K562 (cell line): ENCODE data around the gene ELOVL5. TPM values are rescaled to one million over a fixed set of nuclear protein-coding genes. Genes with fewer than 3 reads are reported as not detected.

Source experiments
- LCOR ChIP-seq: sonication (generic); formaldehyde crosslinking; IDR thresholded peaks from 2 replicates; pipeline ENCODE4 v1.8.0; 2022; ENCODE audit warnings: mild to moderate bottlenecking, missing genetic modification reagents
- NCOA4 ChIP-seq: fragments of 450-650 bp; IDR thresholded peaks from 2 replicates; pipeline ENCODE4 v1.6.1; 2018; ENCODE audit warnings: mild to moderate bottlenecking; ENCODE audit not compliant: partially characterized antibody
- NFRKB ChIP-seq: fragments of 450-650 bp; IDR thresholded peaks from 2 replicates; pipeline ENCODE4 v1.6.1; 2016; ENCODE audit warnings: low read depth
- SRF ChIP-seq, 2 experiments: fragments of 250-450, 450-650 bp in 1 of 2; sonication (Bioruptor Pico) in 1 of 2; sonication (generic) in 1 of 2; formaldehyde crosslinking; IDR thresholded peaks; 2 replicates each; pipeline versions ENCODE4 v1.5.0 to v1.5.1; 2020 to 2022; ENCODE audit warnings: mild to moderate bottlenecking in 1 of 2, missing genetic modification reagents in 1 of 2
- TOE1 ChIP-seq, 2 experiments: fragments of 450-650 bp in 1 of 2; sonication (generic) in 1 of 2; formaldehyde crosslinking in 1 of 2; IDR thresholded peaks; 2 replicates each; pipeline versions ENCODE4 v1.7.1 to v1.8.0; 2016 to 2022; ENCODE audit warnings: borderline replicate concordance in 2 of 2, mild to moderate bottlenecking in 2 of 2, antibody characterized with exemption in 1 of 2, inconsistent platforms in 1 of 2, low read depth in 1 of 2, missing genetic modification reagents in 1 of 2, moderate library complexity in 1 of 2
- ZNF586 ChIP-seq: fragments of 450-650 bp; formaldehyde crosslinking; conservative IDR thresholded peaks from 2 replicates; pipeline ENCODE4 v1.4.0; 2020; ENCODE audit warnings: mild to moderate bottlenecking, moderate library complexity
- ZSCAN32 ChIP-seq: fragments of 450-650 bp; formaldehyde crosslinking; IDR thresholded peaks from 2 replicates; pipeline ENCODE4 v1.4.0; 2020; ENCODE audit warnings: mild to moderate bottlenecking, moderate library complexity
- polyA plus RNA-seq, 8 experiments: library from polyadenylated mRNA; depleted of rRNA in 4 of 8; stranded (reverse) in 5 of 8; unstranded in 3 of 8; fragments of >200 nt; fragmentation: Nextera tagmentation in 2 of 8; fragmentation: Illumina TruSeq in 1 of 8; extraction: Ambion mirVana in 2 of 8; extraction: Trizol in 1 of 8; gene quantifications; 2 replicates each; pipeline versions ENCODE4 v1.2.1 to v1.2.3, GENCODE V29; 2011 to 2014; ENCODE audit warnings: inconsistent platforms in 1 of 8, missing spikeins in 1 of 8
- total RNA-seq, 7 experiments: library from RNA; depleted of rRNA in 6 of 7; stranded (reverse); fragments of >200 nt in 6 of 7; fragmentation: Illumina TruSeq in 2 of 7; extraction: Trizol in 2 of 7; gene quantifications; 2 replicates each; pipeline versions ENCODE4 v1.2.1 to v1.2.3, GENCODE V29; 2011 to 2021; ENCODE audit warnings: low replicate concordance in 1 of 7
- TF ChIP-seq, protein P1 (sequence below), 2 experiments: fragments of 450-650 bp; formaldehyde crosslinking in 1 of 2; IDR thresholded peaks; 2 replicates each; pipeline versions ENCODE4 v1.4.0 to v1.6.1; 2014 to 2020; ENCODE audit warnings: mild to moderate bottlenecking in 2 of 2, borderline replicate concordance in 1 of 2, low read depth in 1 of 2
- TF ChIP-seq, protein P2 (sequence below): fragments of 450-650 bp; IDR thresholded peaks from 2 replicates; pipeline ENCODE4 v1.6.1; 2016; ENCODE audit warnings: low read depth

The ELOVL5 gene
- total and polyA plus RNA-seq, 9 of the 15 experiments (the other 6 are each of a cell fraction or from before 2014, with no cell fraction given) = 70.6 to 245 (median 132) TPM

DNA sequence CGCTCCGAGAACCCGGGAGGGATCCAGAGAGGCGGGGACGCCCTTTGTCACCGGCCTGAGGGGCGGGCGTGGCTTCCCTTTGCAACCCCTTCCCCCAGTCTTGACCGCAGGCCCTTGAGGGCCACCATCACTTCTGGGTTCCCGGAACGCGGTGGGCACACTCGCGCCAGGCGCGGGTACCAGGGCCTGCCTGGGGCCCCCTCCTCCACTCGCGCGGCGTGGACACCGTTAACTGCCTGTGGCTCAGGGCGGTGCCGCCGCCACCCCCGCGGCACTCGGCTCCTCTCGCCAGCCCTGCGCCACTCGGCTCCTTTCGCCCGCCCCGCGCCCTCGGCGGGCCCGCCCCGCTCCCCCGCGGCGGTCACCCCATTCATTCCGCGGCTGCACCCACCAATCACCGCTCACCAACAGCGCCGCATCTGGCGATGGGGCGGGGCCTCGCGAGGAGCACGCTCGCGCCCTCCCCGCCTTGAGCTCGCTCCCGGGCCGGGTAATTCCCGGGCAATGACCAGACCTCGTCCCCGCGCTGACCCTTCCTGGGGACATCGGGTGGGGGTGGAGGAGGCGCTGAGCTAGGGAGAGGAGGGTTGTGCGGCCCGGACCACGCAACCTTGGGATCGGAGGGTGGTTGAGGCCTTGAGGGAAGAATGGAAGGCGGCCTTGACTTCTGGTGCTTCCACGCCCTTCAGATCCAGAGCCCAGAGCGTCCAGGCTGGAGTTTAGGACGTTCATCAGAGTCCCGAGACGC is 10.5 kb upstream of the ELOVL5 start (continued):
- TF ChIP-seq, protein P1, sequence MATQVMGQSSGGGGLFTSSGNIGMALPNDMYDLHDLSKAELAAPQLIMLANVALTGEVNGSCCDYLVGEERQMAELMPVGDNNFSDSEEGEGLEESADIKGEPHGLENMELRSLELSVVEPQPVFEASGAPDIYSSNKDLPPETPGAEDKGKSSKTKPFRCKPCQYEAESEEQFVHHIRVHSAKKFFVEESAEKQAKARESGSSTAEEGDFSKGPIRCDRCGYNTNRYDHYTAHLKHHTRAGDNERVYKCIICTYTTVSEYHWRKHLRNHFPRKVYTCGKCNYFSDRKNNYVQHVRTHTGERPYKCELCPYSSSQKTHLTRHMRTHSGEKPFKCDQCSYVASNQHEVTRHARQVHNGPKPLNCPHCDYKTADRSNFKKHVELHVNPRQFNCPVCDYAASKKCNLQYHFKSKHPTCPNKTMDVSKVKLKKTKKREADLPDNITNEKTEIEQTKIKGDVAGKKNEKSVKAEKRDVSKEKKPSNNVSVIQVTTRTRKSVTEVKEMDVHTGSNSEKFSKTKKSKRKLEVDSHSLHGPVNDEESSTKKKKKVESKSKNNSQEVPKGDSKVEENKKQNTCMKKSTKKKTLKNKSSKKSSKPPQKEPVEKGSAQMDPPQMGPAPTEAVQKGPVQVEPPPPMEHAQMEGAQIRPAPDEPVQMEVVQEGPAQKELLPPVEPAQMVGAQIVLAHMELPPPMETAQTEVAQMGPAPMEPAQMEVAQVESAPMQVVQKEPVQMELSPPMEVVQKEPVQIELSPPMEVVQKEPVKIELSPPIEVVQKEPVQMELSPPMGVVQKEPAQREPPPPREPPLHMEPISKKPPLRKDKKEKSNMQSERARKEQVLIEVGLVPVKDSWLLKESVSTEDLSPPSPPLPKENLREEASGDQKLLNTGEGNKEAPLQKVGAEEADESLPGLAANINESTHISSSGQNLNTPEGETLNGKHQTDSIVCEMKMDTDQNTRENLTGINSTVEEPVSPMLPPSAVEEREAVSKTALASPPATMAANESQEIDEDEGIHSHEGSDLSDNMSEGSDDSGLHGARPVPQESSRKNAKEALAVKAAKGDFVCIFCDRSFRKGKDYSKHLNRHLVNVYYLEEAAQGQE (IDR thresholded peaks at IDR 0.05; ENCODE audit: borderline replicate concordance) = no peak
- TF ChIP-seq, protein P1 (CRISPR knock-in tag; IDR thresholded peaks at IDR 0.05; ENCODE audit: low read depth) = peak; percentile 72
- TF ChIP-seq NFRKB (0 out of 2 replicates have a peak, but pooled peaks have one; percentile 93), LCOR (CRISPR knock-in tag) (peak; percentile 74; the same call in 1 of the 2 replicates), ZNF586 (CRISPR knock-in tag) (no peak; the same call in 1 of the 2 replicates), ZSCAN32 (CRISPR knock-in tag) (0 out of 2 replicates have a peak, but pooled peaks have one; percentile 67), NCOA4 (no peak), TOE1 (IDR thresholded peaks at IDR 0.05; ENCODE audit: borderline replicate concordance) (peak; percentile 93), TOE1 (CRISPR knock-in tag; IDR thresholded peaks at IDR 0.05; ENCODE audit: borderline replicate concordance, low read depth) (no peak), SRF (CRISPR knock-in tag; IDR thresholded peaks at IDR 0.05) (no peak; a peak in 1 of 4 replicates)
- TF ChIP-seq, protein P2, sequence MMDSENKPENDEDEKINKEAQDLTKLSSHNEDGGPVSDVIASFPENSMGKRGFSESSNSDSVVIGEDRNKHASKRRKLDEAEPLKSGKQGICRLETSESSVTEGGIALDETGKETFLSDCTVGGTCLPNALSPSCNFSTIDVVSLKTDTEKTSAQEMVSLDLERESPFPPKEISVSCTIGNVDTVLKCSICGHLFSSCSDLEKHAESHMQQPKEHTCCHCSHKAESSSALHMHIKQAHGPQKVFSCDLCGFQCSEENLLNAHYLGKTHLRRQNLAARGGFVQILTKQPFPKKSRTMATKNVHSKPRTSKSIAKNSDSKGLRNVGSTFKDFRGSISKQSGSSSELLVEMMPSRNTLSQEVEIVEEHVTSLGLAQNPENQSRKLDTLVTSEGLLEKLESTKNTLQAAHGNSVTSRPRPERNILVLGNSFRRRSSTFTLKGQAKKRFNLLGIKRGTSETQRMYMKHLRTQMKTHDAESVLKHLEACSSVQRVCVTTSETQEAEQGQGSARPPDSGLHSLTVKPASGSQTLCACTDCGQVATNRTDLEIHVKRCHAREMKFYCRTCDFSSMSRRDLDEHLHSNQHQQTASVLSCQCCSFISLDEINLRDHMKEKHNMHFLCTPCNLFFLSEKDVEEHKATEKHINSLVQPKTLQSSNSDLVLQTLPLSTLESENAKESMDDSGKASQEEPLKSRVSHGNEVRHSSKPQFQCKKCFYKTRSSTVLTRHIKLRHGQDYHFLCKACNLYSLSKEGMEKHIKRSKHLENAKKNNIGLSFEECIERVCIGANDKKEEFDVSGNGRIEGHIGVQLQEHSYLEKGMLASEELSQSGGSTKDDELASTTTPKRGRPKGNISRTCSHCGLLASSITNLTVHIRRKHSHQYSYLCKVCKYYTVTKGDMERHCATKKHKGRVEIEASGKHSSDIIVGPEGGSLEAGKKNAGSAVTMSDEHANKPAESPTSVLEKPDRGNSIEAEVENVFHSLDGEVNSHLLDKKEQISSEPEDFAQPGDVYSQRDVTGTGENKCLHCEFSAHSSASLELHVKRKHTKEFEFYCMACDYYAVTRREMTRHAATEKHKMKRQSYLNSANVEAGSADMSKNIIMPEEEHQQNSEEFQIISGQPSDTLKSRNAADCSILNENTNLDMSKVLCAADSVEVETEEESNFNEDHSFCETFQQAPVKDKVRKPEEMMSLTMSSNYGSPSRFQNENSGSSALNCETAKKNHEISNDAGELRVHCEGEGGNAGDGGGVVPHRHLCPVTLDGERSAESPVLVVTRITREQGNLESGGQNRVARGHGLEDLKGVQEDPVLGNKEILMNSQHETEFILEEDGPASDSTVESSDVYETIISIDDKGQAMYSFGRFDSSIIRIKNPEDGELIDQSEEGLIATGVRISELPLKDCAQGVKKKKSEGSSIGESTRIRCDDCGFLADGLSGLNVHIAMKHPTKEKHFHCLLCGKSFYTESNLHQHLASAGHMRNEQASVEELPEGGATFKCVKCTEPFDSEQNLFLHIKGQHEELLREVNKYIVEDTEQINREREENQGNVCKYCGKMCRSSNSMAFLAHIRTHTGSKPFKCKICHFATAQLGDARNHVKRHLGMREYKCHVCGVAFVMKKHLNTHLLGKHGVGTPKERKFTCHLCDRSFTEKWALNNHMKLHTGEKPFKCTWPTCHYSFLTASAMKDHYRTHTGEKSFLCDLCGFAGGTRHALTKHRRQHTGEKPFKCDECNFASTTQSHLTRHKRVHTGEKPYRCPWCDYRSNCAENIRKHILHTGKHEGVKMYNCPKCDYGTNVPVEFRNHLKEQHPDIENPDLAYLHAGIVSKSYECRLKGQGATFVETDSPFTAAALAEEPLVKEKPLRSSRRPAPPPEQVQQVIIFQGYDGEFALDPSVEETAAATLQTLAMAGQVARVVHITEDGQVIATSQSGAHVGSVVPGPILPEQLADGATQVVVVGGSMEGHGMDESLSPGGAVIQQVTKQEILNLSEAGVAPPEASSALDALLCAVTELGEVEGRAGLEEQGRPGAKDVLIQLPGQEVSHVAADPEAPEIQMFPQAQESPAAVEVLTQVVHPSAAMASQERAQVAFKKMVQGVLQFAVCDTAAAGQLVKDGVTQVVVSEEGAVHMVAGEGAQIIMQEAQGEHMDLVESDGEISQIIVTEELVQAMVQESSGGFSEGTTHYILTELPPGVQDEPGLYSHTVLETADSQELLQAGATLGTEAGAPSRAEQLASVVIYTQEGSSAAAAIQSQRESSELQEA = no peak
